Parathyroid adenoma (tissue), 2 donors: Measurements from ENCODE around the gene TUBB8.

Experiments used
- H2AFZ ChIP-seq: fragments of 300-600 bp; sonication (generic); one replicate; pipeline ENCODE4 v1.7.0; 2017; ENCODE audit warnings: antibody characterized with exemption, mild to moderate bottlenecking
- H3K27ac ChIP-seq: fragments of 300-600 bp; sonication (generic); one replicate; pipeline ENCODE4 v1.7.0; 2017
- H3K27me3 ChIP-seq: fragments of 300-600 bp; sonication (generic); one replicate; pipeline ENCODE4 v1.7.0; 2017; ENCODE audit warnings: low read length; ENCODE audit not compliant: control insufficient read depth, insufficient read depth
- H3K36me3 ChIP-seq: fragments of 300-600 bp; sonication (generic); one replicate; pipeline ENCODE4 v1.7.0; 2017; ENCODE audit warnings: low read length; ENCODE audit not compliant: control insufficient read depth, insufficient read depth
- H3K4me1 ChIP-seq: fragments of 300-600 bp; sonication (generic); one replicate; pipeline ENCODE4 v1.7.0; 2017; ENCODE audit warnings: control low read depth
- H3K4me2 ChIP-seq: fragments of 300-600 bp; sonication (generic); one replicate; pipeline ENCODE4 v1.7.0; 2017; ENCODE audit warnings: low read length
- H3K4me3 ChIP-seq: fragments of 300-600 bp; sonication (generic); one replicate; pipeline ENCODE4 v1.7.0; 2017; ENCODE audit warnings: low read depth, low read length
- H3K79me2 ChIP-seq: fragments of 300-600 bp; sonication (generic); one replicate; pipeline ENCODE4 v1.7.0; 2017; ENCODE audit warnings: control low read depth
- H3K9ac ChIP-seq: fragments of 300-600 bp; sonication (generic); one replicate; pipeline ENCODE4 v1.7.0; 2017; ENCODE audit warnings: mild to moderate bottlenecking
- H3K9me3 ChIP-seq: fragments of 300-600 bp; sonication (generic); one replicate; pipeline ENCODE4 v1.7.0; 2017; ENCODE audit warnings: low read length; ENCODE audit not compliant: control insufficient read depth
- CTCF ChIP-seq: fragments of 300-600 bp; sonication (generic); IDR thresholded peaks from one replicate; pipeline ENCODE4 v1.7.0; 2017; ENCODE audit warnings: antibody characterized with exemption, mild to moderate bottlenecking
- donor health status: primary hyperparathyroidism.

TUBB8 gene

GRCh38 chr10:87177-88080 is 38.3 kb upstream of the TUBB8 start:
- no peak overlapping the region for H3K4me3 ChIP-seq
- no peaks in the 10 kb centered on the region for H3K27me3 ChIP-seq
- H3K36me3 ChIP-seq = no peaks in the 10 kb centered on the region
- TF ChIP-seq CTCF = no peak
- H2AFZ ChIP-seq = no peak overlapping the region
- H3K4me1 ChIP-seq = peaks cover 29% of the 10 kb centered on the region
- H3K9me3 ChIP-seq = no peaks in the 10 kb centered on the region
- no peak overlapping the region for H3K9ac ChIP-seq
- no peaks in the 10 kb centered on the region for H3K79me2 ChIP-seq
- peak overlapping the region; percentile 6 for H3K4me2 ChIP-seq
- H3K27ac ChIP-seq = no peak overlapping the region

GRCh38 chr10:86031-86430 is 36.9 kb upstream of the TUBB8 start:
- H3K4me3 ChIP-seq = no peak overlapping the region
- no peaks in the 10 kb centered on the region for H3K36me3 ChIP-seq
- H3K79me2 ChIP-seq = no peaks in the 10 kb centered on the region
- H3K27me3 ChIP-seq = no peaks in the 10 kb centered on the region
- no peak overlapping the region for H2AFZ ChIP-seq
- peaks cover 16% of the 10 kb centered on the region for H3K4me1 ChIP-seq
- H3K9me3 ChIP-seq = no peaks in the 10 kb centered on the region
- no peak overlapping the region for H3K27ac ChIP-seq
- no peak overlapping the region for H3K9ac ChIP-seq
- no peak for TF ChIP-seq CTCF
- no peak overlapping the region for H3K4me2 ChIP-seq

GRCh38 chr10:85044-85443 is 35.9 kb upstream of the TUBB8 start:
- no peak overlapping the region for H3K9ac ChIP-seq
- no peaks in the 10 kb centered on the region for H3K9me3 ChIP-seq
- TF ChIP-seq CTCF = no peak
- no peaks in the 10 kb centered on the region for H3K79me2 ChIP-seq
- H3K27me3 ChIP-seq = no peaks in the 10 kb centered on the region
- no peak overlapping the region for H3K4me3 ChIP-seq
- H3K36me3 ChIP-seq = no peaks in the 10 kb centered on the region
- H2AFZ ChIP-seq = no peak overlapping the region
- H3K27ac ChIP-seq = no peak overlapping the region
- no peak overlapping the region for H3K4me2 ChIP-seq
- peaks cover 11% of the 10 kb centered on the region for H3K4me1 ChIP-seq

GRCh38 chr10:83930-84530 is 34.9 kb upstream of the TUBB8 start:
- Histone ChIP-seq H3K36me3 (no peaks in the 10 kb centered on the region), H3K4me1 (peaks cover 8% of the 10 kb centered on the region), H3K9ac (no peak overlapping the region), H2AFZ (no peak overlapping the region), H3K79me2 (no peaks in the 10 kb centered on the region), H3K27ac (no peak overlapping the region), H3K4me3 (no peak overlapping the region), H3K4me2 (no peak overlapping the region), H3K27me3 (no peaks in the 10 kb centered on the region), H3K9me3 (no peaks in the 10 kb centered on the region)
- TF ChIP-seq CTCF = no peak
